ENCODE data around the gene ZBTB45. TPM values are rescaled to one million over a fixed set of nuclear protein-coding genes. Genes with fewer than 3 reads are reported as not detected.

The ZBTB45 gene
- total and polyA plus RNA-seq, 9 of the 15 experiments (the other 6 are each of a cell fraction or from before 2014, with no cell fraction given), result 0.08 to 16.1 (median 1.8) TPM

- TF ChIP-seq MGA (IDR thresholded peaks at IDR 0.05), result no peak
- TF ChIP-seq ZNF592 (IDR thresholded peaks at IDR 0.05), result no peak; the same call in 1 of the 2 replicates
- TF ChIP-seq CBFB (CRISPR knock-in tag; IDR thresholded peaks at IDR 0.05), result no peak
- TF ChIP-seq PTBP1 (IDR thresholded peaks at IDR 0.05; ENCODE audit: low read depth, low read length), result no peak
- peak; percentile 85; the same call in 1 of the 2 replicates for TF ChIP-seq E2F3 (CRISPR knock-in tag; IDR thresholded peaks at IDR 0.05)
- TF ChIP-seq ZNF224 (CRISPR knock-in tag; IDR thresholded peaks at IDR 0.05), result no peak
- TF ChIP-seq MAFK (IDR thresholded peaks at IDR 0.05; ENCODE audit: low read length), result no peak
- TF ChIP-seq LARP7 (IDR thresholded peaks at IDR 0.05), result no peak
- TF ChIP-seq TARDBP (IDR thresholded peaks at IDR 0.05), result no peak
- TF ChIP-seq ZNF41 (CRISPR knock-in tag; conservative IDR thresholded peaks at IDR 0.05), result no peak
- peak; percentile 46; the same call in 1 of the 2 replicates for TF ChIP-seq JUND (IDR thresholded peaks at IDR 0.05; ENCODE audit: borderline replicate concordance, low read depth, low read length)
- TF ChIP-seq JUND (tag; IDR thresholded peaks at IDR 0.05; ENCODE audit: borderline replicate concordance, low read depth, low read length), result peak; percentile 48; the same call in 1 of the 3 replicates
- TF ChIP-seq DIDO1 (tag; IDR thresholded peaks at IDR 0.05; ENCODE audit: low read depth), result no peak
- TF ChIP-seq JUNB (CRISPR knock-in tag; conservative IDR thresholded peaks at IDR 0.05), result no peak
These were observed 24.4 kb upstream of the ZBTB45 start, which contains the start of gene TRIM28 (continued) for GRCh38 chr19:58543826-58544590.

Data from K562 (cell line).